SIG-M5 treated with dmso at 0.1 percent for 504 hours (cell line): ENCODE results near the gene SLC47A1.

ENCODE experiments used
- DNase-seq: peaks from one replicate; lab custom pipeline; 2025; ENCODE audit not compliant: unreplicated experiment; lab: John Stamatoyannopoulos, UW

The SLC47A1 gene

DNA sequence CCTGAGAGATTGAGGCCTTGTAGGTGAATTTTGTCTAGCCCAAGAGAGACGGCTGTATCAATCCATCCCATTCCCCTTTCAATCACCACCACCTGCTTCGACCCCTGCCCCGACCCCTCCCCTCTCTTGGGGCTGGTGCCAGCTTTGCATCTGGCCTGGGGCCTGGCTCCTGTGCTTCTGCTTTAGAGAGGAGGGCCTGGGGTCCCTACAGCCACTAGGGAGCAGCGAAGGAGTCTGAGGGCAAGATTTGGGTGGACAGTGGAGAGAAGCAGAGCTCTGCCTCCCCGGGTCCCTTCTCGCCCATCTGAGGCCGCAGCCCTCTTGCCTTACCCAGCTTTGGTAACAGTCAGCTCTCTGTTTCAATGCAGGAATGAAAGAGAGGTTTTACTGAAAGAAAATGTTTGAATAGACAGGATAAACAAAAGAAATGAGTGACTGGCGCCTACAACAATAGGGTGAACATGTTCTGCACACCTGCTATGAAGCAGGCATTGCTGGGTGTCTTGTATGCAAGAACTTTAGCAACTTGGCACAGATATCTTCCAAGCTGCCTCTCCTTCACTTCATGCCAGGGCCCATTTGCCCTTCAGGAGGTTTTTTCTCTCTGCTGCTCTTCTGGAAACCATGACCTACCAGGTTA is 57.4 kb downstream of the SLC47A1 start:
- no peak for DNase-seq

DNA sequence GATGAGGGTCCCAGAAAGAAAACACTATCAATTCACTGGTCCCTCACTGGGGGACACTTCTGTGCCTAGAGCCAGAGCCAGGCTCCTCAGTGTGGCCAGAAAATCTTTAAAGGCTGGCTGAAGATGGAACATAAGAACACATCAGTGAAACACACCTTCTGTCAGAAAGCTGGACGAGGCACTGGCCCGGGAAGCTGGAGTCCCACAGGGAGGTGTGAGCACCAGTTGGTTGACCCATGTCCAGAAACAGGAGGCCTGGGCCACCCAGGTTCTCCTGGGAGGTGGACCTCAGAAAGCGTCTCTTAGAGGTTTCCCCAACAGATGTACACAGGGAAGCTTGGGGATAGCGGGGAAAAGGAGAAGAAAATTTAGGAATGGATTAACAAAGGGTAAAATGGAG is 58.7 kb downstream of the SLC47A1 start:
- no peak for DNase-seq

DNA sequence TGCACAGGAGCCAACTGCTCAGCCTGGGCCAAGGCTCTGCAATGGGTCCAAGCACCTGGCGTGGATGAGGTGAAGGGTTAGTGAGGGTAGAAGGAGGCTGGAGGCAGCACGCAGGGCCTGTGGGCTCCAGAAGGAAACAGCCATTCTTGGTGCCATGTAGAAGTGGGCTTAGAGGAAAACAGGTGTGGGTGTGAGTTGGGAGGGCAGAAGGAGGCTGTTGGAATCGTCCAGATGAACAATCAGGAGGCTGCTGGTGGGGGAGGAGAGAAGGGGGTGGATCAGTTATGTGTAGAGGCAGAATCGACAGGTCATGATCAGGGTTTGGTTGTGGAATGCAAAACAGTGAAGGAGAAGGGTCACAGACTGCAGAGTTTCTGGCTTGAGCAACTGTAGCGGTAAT is 63.2 kb downstream of the SLC47A1 start:
- DNase-seq: no peak

DNA sequence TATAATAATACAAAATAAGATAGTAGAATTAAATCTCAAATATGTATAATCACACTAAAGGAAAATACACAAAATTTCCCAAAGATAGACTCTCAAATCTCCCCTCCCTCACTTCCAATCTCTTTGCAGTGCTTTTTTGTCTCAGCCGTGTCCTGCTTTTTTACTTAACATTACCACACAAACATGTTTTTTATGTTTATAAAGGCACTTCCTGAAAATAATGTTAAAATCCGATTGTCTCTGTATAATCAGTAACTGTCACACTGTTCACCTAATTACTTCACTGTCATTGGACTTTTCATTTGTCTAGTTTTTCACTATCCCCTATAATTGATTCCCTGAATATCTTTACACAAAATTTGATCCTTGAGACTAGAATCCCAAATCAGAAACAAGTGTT is 76.7 kb downstream of the SLC47A1 start:
- no peak for DNase-seq

DNA sequence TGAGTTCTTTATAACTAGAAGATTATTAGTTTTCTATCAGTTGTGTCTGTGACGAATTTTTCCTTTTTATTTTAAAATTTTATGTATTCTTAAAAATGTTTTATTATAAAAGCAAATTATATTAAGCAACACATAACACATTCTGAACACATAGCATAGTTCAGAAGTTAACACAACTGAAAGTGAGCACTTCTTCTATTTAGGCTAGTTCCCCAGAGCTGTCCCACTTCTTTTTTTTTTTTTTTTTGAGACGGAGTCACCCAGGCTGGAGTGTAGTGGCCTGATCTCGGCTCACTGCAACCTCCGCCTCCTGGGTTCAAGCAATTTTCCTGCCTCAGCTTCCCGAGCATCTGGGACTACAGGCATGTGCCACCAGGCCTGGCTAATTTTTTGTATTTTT is 77.2 kb downstream of the SLC47A1 start:
- DNase-seq: peak; percentile 61

DNA sequence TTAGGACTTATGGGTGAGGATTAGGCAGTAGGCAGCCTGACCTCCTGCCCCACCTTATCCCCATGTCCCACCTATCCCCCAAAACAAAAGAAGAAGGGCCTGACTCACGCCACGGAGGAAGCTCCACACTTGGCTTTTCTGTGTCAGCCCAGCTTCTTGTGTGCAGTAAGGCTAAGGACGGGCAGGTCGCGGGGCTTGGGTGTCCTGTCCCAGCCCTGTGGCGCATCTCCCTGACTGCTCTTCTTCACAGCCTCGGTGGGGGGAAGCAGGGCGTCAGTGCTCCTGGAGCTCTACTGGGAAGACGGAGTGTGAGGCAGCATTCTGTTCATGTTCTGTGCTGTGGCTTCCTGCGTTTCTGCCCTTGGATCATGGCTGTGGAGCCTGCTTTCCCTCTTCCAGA is 80.3 kb downstream of the SLC47A1 start:
- DNase-seq: no peak

DNA sequence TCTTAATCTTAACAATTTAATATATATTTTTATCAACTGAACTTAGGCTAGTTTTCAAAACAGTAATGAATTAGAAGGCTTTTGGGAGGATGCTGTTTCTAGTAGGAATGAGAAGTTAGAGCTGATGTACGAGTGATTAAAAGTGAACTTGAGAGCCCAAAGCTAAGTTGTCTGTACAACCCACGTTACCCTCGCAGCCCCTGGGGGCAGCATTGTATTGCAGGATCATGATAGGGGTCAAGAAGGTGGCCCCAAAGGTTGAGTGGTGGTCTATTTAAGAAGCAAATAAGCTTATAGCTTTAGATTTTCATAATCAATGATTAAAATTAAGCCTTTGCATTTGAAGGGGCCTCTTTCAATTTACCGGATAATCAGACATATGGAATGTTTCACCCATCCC is 81.2 kb downstream of the SLC47A1 start:
- no peak for DNase-seq

DNA sequence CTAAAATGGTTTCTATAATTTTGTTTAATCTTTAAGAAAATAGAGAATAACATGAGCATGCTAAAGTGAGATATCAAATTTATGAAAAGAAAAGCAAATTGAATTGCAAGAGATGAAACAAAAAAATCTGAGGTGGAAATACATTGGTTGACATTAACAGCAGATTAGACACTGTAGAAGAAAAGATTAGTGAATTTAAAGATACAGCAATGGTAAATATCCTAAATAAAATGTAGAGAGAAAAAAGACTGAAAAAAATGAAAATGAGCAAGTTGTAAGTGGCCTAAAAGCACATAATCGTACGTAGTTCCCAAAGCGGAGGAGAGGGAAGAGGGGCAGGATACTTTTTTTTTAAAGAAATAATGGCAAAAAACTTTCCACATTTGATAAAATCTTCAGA is 84.4 kb downstream of the SLC47A1 start:
- DNase-seq: no peak

DNA sequence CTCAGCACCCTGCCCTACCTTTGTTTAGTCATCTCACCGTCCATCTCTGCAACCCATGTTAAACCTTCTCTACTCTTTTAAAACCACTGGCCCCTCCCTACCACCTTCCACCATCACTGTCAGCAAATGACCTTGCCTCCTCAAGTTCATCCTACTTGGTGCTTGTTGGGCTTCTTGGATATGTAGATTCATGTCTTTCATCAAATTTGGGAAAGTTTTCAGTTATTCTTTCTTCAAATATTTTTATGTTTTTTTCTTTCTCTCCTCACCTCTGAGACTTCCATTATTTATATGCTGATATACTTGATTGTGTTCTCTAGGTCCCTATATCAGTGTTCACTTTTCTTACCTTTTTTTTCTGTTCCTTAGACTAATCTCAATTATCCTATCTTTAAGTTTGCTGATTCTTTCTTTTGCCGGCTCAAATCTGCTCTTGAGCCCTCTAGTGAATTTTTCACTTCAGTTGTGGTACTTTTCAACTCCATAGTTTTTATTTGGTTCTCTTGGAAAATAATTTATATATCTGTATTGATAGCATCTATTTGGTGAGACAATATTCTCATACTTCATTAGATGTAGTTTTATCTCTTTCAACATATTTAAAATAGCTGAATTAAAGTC is 86.2 kb downstream of the SLC47A1 start:
- DNase-seq: no peak

DNA sequence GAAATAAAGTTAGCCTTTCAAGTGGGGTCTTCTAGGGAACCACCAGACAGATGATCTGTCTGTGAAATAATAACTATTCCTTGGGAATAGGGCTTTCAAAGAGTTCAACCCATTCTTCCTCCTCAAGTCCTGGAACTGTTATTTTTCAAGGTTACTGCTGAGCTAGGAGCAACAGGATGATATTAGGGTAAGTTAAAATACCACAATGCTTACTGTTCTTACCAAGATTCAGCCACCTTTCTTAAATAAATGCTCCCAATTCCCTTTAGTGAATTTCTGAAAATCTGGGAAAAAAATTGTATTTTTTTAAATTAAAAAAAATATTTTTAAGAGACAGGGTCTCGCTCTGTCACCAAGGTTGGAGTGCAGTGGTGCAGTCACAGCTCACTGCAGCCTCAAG is 88.0 kb downstream of the SLC47A1 start:
- no peak for DNase-seq

DNA sequence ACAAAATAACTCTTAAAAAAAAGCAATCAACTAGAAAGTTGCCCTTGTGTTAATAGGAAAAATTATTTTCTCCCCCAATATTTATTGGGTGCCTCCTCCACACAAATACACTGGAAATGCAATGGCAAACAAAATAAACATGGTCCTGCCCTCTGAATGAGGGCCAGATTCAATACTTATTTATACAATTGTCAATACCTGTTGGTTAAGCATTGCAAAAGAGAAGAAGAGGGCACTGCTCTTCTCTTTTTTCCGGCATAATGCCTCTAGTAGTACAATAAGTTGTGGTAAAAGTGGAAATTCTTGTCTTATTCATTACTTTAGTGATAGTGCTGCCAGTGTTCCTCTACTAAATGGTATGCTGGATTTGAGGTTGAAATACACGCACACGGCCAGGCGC is 92.4 kb downstream of the SLC47A1 start:
- no peak for DNase-seq
